ENCODE data around the gene IFITM1. TPM values are rescaled to one million over a fixed set of nuclear protein-coding genes. Genes with fewer than 3 reads are reported as not detected.

IFITM1 gene
- total RNA-seq, 4 donors from 2014 or later: 224 to 389 (median 247) TPM

DNA sequence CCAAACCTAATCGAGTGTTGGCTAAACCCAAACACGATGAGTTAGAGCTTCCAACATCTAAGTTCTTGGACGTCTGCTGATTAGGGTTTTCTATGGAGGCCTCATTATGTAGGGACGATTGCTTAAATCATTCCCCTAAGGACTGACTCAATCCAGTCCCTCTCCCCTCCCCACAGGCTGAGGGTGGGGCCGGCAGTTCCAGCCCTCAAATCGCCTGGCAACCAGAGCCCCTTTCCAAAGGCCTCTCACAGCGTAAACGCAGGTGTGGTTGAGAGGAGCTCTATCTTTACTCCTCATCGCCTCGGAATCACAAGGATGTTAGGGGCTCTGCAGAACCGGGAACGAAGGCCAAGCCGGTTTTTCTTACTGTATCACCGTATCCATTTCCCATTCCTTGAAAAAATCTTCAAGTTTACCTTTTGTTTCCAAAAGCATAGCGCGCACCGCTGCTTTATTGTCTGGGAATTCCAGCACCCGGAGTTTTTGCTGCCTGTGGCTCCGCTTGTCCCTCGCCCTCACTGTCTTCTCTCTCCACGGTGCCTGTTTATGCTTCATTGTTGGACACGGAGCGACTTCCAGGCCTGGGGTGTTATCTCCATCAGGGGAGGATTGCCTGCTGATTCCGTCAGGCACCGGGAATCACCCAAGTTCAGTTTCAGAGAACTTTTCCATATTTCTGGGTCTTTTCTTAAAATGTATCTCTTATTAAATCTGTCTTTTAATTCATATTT lies 20.6 kb downstream of the IFITM1 start:
- DNase-seq (ENCODE audit: low spot score) (no peak), ATAC-seq (ENCODE audit: low FRiP score) (peak; percentile 88)
- TF ChIP-seq, protein P1, sequence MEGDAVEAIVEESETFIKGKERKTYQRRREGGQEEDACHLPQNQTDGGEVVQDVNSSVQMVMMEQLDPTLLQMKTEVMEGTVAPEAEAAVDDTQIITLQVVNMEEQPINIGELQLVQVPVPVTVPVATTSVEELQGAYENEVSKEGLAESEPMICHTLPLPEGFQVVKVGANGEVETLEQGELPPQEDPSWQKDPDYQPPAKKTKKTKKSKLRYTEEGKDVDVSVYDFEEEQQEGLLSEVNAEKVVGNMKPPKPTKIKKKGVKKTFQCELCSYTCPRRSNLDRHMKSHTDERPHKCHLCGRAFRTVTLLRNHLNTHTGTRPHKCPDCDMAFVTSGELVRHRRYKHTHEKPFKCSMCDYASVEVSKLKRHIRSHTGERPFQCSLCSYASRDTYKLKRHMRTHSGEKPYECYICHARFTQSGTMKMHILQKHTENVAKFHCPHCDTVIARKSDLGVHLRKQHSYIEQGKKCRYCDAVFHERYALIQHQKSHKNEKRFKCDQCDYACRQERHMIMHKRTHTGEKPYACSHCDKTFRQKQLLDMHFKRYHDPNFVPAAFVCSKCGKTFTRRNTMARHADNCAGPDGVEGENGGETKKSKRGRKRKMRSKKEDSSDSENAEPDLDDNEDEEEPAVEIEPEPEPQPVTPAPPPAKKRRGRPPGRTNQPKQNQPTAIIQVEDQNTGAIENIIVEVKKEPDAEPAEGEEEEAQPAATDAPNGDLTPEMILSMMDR (IDR thresholded peaks at IDR 0.05): no peak

DNA sequence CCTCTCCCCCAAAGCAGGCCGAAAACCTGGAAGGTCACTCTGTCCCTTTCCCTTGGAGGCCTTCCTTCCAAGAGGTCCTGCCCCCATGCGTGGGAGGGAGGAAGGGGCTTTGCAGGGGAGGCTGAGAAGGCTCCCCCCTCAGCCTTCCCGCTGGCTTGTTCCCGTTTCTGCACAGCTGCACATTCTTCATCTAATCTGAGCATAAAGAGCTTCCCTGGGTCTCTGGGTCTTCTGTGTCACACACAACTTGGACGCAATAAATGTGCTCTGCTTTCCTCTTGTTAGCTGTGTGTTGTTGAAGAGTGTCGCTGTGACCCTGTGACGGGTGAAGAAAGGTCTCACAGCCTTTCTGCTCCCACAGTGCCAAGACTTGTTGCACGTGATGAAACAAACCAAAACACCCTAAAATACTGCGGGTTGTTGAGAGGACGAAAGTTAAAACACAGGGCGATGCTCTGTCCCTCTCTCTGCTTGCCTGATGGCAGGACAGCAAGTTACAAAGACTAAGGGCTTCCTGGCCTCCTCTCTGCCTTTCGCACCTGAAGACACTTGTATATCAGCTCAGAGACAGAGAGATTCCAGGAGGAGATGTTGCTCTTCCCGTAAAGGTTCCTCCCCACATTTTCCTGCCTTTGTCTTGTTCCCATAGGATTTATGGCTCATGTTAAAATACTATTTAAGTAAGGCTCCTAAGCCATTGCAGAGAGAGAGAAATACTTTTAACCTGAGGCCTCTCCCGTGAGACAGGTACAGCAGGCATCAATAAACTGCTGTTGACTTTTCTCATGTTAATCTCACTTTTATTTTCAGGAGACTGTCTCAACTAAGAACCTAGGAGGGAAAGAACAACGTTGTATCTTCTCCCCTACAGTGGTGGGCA lies 22.2 kb downstream of the IFITM1 start:
- no peak for ATAC-seq (ENCODE audit: low FRiP score)
- TF ChIP-seq, protein P1 (IDR thresholded peaks at IDR 0.05): no peak
- DNase-seq (ENCODE audit: low spot score): no peak

DNA sequence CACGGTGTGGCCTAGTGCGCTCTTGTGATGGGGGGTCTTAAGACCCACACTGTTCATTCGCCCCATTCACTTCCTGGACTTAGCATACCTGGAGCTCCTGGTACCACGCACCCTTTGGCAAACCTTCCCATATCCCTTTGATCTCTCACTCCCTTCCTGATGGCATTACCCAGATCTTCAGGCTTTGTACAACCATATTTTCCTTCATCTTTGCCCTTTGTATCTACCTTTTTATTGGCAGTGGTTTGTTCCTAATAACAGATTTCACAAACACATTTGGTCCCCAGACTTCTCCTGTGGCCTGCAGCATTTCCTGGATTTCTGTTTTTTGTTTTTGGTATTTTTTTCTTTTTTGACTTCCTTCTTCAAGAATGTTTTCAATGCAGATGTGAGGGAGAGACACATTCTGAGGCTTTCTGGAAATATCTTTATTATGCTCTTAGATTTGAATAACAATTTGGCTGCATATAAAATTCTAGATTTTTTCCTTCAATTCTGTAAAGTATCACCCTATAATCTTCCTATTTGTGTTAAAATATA lies 22.9 kb downstream of the IFITM1 start:
- DNase-seq (ENCODE audit: low spot score) (no peak), ATAC-seq (ENCODE audit: low FRiP score) (no peak)
- TF ChIP-seq, protein P1 (IDR thresholded peaks at IDR 0.05): no peak

DNA sequence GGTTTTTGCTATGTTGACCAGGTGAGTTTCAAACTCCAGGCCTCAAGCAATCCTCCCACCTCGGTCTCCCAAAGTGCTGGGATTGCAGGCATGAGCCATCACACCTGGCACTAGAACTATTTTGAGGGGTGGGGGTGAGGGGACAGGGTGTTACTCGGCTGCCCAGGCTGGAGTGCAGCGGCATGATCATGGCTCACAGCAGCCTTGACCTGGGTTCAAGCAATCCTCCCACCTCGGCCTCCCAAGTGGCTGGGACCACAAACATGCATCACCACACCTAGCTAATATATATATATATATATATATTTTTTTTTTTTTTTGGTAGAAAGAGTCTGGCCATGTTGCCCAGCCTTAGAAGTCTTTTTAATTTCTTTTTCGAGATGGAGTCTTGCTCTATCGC lies 23.9 kb downstream of the IFITM1 start:
- TF ChIP-seq, protein P1 (IDR thresholded peaks at IDR 0.05): no peak
- no peak for ATAC-seq (ENCODE audit: low FRiP score)
- no peak for DNase-seq (ENCODE audit: low spot score)

DNA sequence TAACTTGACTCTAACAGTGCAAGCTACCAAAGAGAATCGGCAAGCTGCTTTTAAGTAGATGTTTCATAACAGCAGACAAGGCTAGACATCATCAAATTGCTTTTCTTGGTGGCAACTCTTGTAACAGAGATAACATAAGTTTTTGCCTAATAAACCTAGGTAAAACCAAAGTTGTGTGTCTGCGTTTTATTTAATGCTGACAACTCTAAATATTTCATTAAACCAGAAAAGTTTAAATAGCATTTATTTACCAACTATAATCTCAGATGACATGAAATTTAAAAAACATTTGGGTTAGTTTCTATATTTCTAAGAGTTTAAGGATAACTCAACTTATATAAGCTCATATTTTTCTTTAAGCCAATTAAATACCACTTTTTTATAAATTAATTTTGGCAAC lies 26.1 kb downstream of the IFITM1 start:
- ATAC-seq (ENCODE audit: low FRiP score) (no peak), DNase-seq (ENCODE audit: low spot score) (no peak)
- TF ChIP-seq, protein P1 (IDR thresholded peaks at IDR 0.05): no peak

DNA sequence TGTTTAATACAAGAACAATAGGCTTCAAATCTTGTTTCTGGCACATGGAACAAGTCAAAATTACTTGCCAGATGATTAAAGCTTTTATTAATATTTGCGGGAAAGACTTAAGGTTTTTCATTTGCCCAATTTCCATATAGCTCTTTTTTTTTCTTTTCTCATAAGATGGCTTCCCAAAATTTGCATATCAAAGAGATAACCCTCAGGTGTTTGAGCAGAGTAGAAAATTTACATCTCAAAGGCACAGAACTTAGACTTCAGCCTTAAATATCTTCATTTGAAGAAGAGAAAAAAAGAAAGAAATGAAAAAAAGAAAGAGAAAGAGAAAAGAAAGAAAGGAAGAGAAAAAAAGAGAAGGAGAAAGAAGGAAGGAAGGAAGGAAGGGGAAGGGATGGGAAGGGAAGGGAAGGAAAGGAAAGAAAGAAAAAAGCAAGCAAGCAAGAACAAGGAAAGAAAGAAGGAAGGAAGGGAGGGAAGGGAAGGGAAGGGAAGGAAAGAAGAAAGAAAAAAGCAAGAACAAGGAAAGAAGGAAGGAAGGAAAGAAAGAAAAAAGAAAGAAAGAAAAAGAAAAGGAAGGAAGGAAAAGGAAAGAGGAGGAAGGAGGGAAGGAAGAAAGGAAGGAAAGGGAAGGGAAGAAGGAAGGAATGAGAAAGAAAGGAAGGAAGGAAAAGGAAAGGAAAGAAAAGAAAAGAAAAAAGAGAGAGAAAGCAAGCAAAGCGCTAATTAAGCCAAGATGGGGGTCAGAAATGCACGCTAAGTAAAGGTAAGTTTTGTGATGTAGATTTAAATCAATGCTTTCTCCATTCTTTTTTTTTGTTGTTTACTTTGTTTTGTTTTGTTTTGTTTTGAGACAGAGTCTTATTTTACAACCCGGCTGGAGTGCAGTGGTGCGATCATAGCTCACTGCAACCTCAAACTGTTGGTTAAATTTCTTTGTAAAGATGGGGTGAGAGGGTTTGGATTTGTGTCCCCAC lies 27.0 kb downstream of the IFITM1 start:
- TF ChIP-seq, protein P1 (IDR thresholded peaks at IDR 0.05): no peak
- ATAC-seq (ENCODE audit: low FRiP score) (no peak), DNase-seq (ENCODE audit: low spot score) (no peak)

Data from omental fat pad (tissue), 4 donors.